ENCODE data around the gene ADNP2. TPM values are rescaled to one million over a fixed set of nuclear protein-coding genes. Genes with fewer than 3 reads are reported as not detected.

Gene ADNP2
- total and polyA plus RNA-seq, 2 of the 4 experiments (the other 2 are of a cell fraction) = 5.6 to 18.3 TPM

DNA sequence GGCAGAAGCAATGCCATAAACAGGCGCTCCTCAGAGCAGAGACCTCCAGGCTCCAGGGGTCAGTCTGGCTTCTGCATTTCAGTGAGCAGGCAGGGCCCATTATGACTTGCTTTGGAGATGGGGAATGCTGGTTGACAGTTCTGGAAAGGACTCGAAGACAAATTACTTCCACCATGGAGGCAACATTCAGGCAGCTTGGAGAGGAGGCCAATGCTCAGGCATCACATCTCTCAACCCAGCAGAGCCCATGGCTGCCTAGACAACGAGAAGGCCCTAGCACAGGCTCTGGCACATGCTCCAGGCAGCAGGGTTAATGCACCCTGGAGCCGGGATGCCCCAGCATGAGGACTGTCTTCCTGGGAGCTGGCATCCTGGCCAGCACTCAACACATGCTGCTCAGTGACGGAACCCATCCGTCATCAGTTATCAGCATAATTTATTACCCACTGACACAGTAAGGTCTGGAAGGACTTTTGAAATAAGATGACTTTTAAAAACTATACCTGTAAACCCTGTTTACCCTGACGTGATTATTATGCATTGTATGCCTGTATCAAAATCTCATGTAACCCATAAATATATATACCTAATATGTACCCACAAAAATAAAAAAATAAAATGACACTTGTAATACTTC lies 52.8 kb downstream of the ADNP2 start:
- no peak overlapping the region for H3K14ac ChIP-seq (replicated peaks; ENCODE audit: low read depth, low read length)
- H2BK20ac ChIP-seq (ENCODE audit: low read depth, low read length) = no peak overlapping the region
- ATAC-seq (ENCODE audit: low read depth) (no peak), DNase-seq (no peak)
- H3K56ac ChIP-seq (ENCODE audit: extremely low read depth, insufficient read depth, low read length) = no peak overlapping the region
- no peaks in the 10 kb centered on the region for H3K27me3 ChIP-seq (ENCODE audit: control insufficient read depth, insufficient read depth, low read length)
- no peak overlapping the region for H3K4ac ChIP-seq (ENCODE audit: low read depth, low read length)
- 0 out of 4 replicates have a peak, but pooled peaks cover 0 to under 1% of the 10 kb centered on the region in 2 experiments for H3K79me1 ChIP-seq (ENCODE audit: low read depth in 1 of 2, low read length in 2 of 2)
- in situ Hi-C loops (cut with MboI; ENCODE audit: low sequenced_read_pairs) (no loop called here), intact Hi-C loops (cut with micrococcal nuclease) (no loop called here), dilution Hi-C loops (cut with HindIII; ENCODE audit: low sequenced_read_pairs, unreplicated experiment) (no loop called here)
- H2BK5ac ChIP-seq (ENCODE audit: low read depth, low read length, poor library complexity, severe bottlenecking) = no peak overlapping the region
- H3K27ac ChIP-seq (ENCODE audit: insufficient read depth, low read length) = no peak overlapping the region
- H3K9ac ChIP-seq (ENCODE audit: low read depth, low read length) = no peak overlapping the region
- WGBS, 2 experiments (ENCODE audit: extremely low coverage in 2 of 2, insufficient read length in 1 of 2) = no CpG with 5 or more reads among the region's 7 CpGs
- H3K4me1 ChIP-seq (ENCODE audit: control insufficient read depth, insufficient read depth, low read length) = no peaks in the 10 kb centered on the region
- H2BK15ac ChIP-seq (ENCODE audit: low read depth, low read length) = no peak overlapping the region
- no peak overlapping the region for H2AFZ ChIP-seq (replicated peaks; ENCODE audit: low read length, poor library complexity)
- no peak overlapping the region for H2AK9ac ChIP-seq (replicated peaks; ENCODE audit: low read depth, low read length, poor library complexity)
- no peak overlapping the region for H3K23ac ChIP-seq (ENCODE audit: low read depth, low read length)
- peaks cover 1% of the 10 kb centered on the region; the same call in 1 of the 2 replicates for H3K36me3 ChIP-seq (ENCODE audit: control insufficient read depth, insufficient read depth, low read length)
- no peaks in the 10 kb centered on the region; the same call in 1 of the 2 replicates for H4K20me1 ChIP-seq (ENCODE audit: insufficient read depth, low read length)
- H3K18ac ChIP-seq (ENCODE audit: low read depth, low read length) = no peak overlapping the region
- no peak overlapping the region for H2BK120ac ChIP-seq (ENCODE audit: low read depth, low read length)
- H2AK5ac ChIP-seq (ENCODE audit: low read depth, low read length) = no peak overlapping the region
- no peak overlapping the region for H4K8ac ChIP-seq (ENCODE audit: low read depth in 2 of 2, low read length in 2 of 2)
- TF ChIP-seq, protein P1, sequence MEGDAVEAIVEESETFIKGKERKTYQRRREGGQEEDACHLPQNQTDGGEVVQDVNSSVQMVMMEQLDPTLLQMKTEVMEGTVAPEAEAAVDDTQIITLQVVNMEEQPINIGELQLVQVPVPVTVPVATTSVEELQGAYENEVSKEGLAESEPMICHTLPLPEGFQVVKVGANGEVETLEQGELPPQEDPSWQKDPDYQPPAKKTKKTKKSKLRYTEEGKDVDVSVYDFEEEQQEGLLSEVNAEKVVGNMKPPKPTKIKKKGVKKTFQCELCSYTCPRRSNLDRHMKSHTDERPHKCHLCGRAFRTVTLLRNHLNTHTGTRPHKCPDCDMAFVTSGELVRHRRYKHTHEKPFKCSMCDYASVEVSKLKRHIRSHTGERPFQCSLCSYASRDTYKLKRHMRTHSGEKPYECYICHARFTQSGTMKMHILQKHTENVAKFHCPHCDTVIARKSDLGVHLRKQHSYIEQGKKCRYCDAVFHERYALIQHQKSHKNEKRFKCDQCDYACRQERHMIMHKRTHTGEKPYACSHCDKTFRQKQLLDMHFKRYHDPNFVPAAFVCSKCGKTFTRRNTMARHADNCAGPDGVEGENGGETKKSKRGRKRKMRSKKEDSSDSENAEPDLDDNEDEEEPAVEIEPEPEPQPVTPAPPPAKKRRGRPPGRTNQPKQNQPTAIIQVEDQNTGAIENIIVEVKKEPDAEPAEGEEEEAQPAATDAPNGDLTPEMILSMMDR (conservative IDR thresholded peaks at IDR 0.05; ENCODE audit: low read depth, low read length) = no peak
- TF ChIP-seq RFX5 (IDR thresholded peaks at IDR 0.05; ENCODE audit: low read depth, low read length) = no peak
- H3K9me1 ChIP-seq (ENCODE audit: insufficient read depth, low read length) = peaks cover 1% of the 10 kb centered on the region; the same call in 1 of the 2 replicates
- no TSS peak for BruUV-seq (replicated peaks)
- no peak overlapping the region for H4K91ac ChIP-seq (ENCODE audit: insufficient read depth, low read depth, low read length)
- no peak overlapping the region for H3K4me2 ChIP-seq (ENCODE audit: low read depth, low read length)
- no peak overlapping the region for H4K5ac ChIP-seq (ENCODE audit: low read depth, low read length)
- ChIA-PET POLR2A (ENCODE audit: unreplicated experiment) (no interaction called here), CTCF (no interaction called here)
- H3K9me3 ChIP-seq (ENCODE audit: control insufficient read depth, insufficient read depth, low read length) = peaks cover 8% of the 10 kb centered on the region
- H3K4me3 ChIP-seq (ENCODE audit: insufficient read depth, low read depth, low read length) = no peak overlapping the region

Data from IMR-90 (cell line).